Umbilical cord (tissue), 2 donors: ENCODE measurements around the gene SHROOM1. TPM values are rescaled to one million over a fixed set of nuclear protein-coding genes. Genes with fewer than 3 reads are reported as not detected.
"Not testable (repeated sequence)": the region's sequence is repeated elsewhere in the genome, so short reads cannot be mapped to it uniquely, and the experiment has no call there.

Source experiments
- DNase-seq: peaks from one replicate; pipeline ENCODE4 v3.0.0-alpha.2; 2015; ENCODE audit warnings: low spot score
- total RNA-seq: library from RNA; depleted of rRNA; stranded (reverse); fragments of >200 nt; gene quantifications from one replicate; pipeline ENCODE4 v1.2.3, GENCODE V29; 2014; ENCODE audit warnings: low replicate concordance; ENCODE audit not compliant: insufficient read depth

Gene SHROOM1
- total RNA-seq, 1 donor from 2014 or later: 4.3 TPM

GRCh38 chr5:132808866-132809265, 21.6 kb downstream of the SHROOM1 start:
- peak; percentile 52 for DNase-seq

- no peak for DNase-seq
These were observed 22.0 kb downstream of the SHROOM1 start for GRCh38 chr5:132808448-132808847.

- DNase-seq: no peak
These were observed 23.1 kb downstream of the SHROOM1 start for GRCh38 chr5:132807163-132807838.

- not testable (repeated sequence) for DNase-seq
These were observed 23.7 kb downstream of the SHROOM1 start for GRCh38 chr5:132806804-132807162.

- not testable (repeated sequence) for DNase-seq
These were observed 24.6 kb downstream of the SHROOM1 start for GRCh38 chr5:132805872-132806271.

GRCh38 chr5:132804219-132804618, 26.2 kb downstream of the SHROOM1 start:
- DNase-seq: not testable (repeated sequence)

- not testable (repeated sequence) for DNase-seq
These were observed 27.8 kb downstream of the SHROOM1 start for GRCh38 chr5:132802685-132803066.

- DNase-seq: no peak
These were observed 28.3 kb downstream of the SHROOM1 start for GRCh38 chr5:132802044-132802684.

- DNase-seq: no peak
These were observed 29.9 kb downstream of the SHROOM1 start for GRCh38 chr5:132800545-132800944.

- no peak for DNase-seq
These were observed 31.1 kb downstream of the SHROOM1 start for GRCh38 chr5:132799392-132799791.

- DNase-seq: peak; percentile 67
These were observed 32.8 kb downstream of the SHROOM1 start for GRCh38 chr5:132797651-132798050.

- DNase-seq: no peak
These were observed 39.4 kb downstream of the SHROOM1 start for GRCh38 chr5:132791026-132791425.

GRCh38 chr5:132790201-132790865, 40.1 kb downstream of the SHROOM1 start:
- DNase-seq: no peak

GRCh38 chr5:132788990-132789886, 41.2 kb downstream of the SHROOM1 start:
- no peak for DNase-seq

GRCh38 chr5:132788508-132788907, 41.9 kb downstream of the SHROOM1 start:
- no peak for DNase-seq

- DNase-seq: no peak
These were observed 43.4 kb downstream of the SHROOM1 start for GRCh38 chr5:132787076-132787475.

GRCh38 chr5:132785864-132786263, 44.6 kb downstream of the SHROOM1 start:
- no peak for DNase-seq

GRCh38 chr5:132785365-132785764, 45.1 kb downstream of the SHROOM1 start:
- no peak for DNase-seq

GRCh38 chr5:132782101-132782500, 48.3 kb downstream of the SHROOM1 start:
- no peak for DNase-seq

GRCh38 chr5:132781029-132781428, 49.4 kb downstream of the SHROOM1 start:
- DNase-seq: no peak

- DNase-seq: no peak
These were observed 49.9 kb downstream of the SHROOM1 start for GRCh38 chr5:132780577-132780976.

- no peak for DNase-seq
These were observed 50.5 kb downstream of the SHROOM1 start for GRCh38 chr5:132779961-132780360.
